ENCODE results near the gene NCF1.
"Not testable (repeated sequence)": the region's sequence is repeated elsewhere in the genome, so short reads cannot be mapped to it uniquely, and the experiment has no call there.

Gene NCF1

DNA sequence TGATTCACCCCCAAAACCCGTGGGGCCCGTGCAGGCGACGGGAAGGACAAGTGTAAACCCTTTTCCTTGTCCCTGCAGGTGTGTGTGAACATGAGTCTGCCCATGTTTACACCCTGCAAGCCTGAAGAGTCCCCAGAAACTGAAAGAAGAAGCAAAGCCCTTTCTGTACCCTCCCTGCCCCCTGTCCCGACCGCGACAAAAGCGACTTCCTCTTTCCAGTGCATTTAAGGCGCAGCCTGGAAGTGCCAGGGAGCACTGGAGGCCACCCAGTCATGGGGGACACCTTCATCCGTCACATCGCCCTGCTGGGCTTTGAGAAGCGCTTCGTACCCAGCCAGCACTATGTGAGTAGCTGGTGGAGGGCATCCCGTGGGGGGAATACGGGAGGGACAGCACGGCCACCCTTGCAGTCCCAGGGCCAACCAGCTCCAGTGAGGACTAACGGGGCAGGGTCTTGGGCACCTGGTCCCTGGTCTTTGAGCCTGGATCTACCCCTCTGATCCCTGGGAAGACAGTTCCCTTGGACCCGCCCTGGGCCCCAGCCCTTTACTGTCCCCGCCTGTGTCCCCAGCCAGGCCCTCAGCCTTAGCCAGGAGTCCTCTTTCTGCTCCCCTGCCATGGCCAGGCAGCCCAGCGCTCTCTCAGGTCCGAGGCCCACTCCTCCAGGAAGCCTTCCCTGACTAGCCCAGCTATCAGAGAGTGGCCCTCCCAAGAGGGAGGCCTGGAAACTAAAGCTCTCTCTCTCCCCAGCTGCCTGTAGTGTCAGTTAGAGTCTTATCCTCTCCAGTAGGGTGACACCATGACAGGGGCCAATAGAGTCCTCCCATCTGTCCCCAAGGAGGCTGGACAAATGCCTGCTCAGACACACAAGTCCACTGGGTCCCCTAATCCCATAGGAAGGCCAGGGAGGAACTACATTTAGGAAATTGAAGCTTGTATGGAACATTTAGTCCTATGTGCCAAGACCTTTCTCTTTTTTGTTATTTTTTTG is at the start of gene NCF1:
Gene NCF1, plus strand, starts transcription at position 252 of the 991 bp plus-strand sequence. Its CDS starts 21 bp downstream, at position 273.
- not testable (repeated sequence) for DNase-seq (ENCODE audit: low read depth)

DNA sequence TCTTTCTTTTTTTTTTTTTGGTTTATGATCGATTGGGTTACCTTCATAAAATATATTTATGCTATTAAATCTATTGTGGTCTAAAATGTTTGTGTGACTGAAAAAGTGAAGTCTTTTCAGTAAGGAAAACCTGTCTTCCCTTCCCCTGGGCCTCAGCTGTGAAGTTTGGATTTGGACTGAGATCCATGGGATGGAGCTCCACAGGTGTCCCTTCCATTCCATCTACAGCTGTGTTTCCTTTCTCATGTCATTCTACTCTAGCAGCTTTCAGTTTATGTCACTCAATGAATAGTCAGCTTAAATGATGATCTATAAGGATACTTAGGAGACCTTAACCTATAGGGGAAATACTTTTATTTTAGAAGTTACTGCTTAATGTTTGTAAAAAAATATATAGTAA is 48.0 kb upstream of the NCF1 start:
- DNase-seq (ENCODE audit: low read depth): no peak

DNA sequence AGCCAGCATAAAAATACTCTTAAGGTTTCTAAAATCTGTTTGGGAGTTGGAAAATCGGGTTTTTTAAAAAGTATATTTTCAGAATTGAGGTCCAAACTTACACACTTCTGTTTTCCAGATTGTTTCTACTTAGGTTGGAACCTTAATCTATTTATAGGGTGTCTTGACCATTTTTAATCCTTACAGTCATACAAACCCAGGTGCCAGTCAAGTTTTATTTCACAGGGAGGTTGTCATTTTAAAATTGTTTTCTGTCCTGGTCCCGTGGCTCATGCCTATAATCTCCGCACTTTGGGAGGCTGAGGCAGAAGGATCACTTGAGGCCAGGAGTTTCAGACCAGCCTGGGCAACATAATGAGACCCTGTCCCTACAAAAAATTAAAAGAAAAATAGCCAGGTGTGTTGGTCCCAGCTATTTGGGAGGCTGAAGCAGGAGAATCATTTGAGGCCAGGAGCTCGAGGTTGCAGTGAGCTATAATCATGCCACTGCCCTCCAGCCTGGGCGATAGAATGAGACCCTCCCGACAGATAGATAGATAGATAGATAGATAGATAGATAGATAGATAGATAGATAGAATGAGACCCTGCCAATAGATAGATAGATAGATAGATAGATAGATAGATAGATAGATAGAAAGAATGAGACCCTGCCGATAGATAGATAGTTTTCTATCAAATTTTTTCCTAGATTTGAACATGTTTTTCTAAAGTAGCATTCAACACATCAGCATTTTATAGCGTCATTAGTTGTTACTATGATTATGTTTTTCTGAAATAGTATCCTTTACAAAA is 47.3 kb upstream of the NCF1 start:
- DNase-seq (ENCODE audit: low read depth): no peak

DNA sequence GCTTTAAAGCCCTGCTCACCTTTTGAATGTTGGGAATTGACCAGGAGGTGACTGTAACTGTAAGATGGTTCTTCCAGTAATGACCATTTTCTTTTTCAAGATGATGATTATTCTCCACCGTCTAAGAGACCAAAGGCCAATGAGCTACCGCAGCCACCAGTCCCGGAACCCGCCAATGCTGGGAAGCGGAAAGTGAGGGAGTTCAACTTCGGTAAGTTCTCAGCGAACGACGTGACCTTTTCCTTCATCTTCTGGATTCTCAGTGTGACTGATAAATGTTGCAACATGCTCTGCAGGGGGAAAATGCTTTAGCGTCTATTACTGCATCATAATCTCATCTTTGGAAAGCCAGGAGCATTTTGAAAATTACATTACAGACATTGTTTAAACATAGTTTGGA is 45.1 kb upstream of the NCF1 start:
- not testable (repeated sequence) for DNase-seq (ENCODE audit: low read depth)

DNA sequence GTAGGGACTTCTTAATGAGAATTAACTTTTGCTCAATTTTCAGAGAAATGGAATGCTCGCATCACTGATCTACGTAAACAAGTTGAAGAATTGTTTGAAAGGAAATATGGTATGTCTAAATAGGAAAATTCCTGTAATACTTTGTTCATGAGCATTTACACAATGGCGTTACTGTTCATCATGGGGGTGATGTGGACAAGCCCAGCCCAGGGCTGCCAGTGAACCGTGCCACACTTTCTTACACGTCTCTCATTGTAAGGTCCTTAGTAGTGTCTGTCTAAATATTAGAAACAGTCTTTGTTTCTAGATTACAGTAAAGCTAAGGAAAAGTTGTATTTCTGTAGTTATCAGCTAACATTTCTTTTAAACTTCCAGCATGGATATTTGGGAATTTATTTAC is 43.6 kb upstream of the NCF1 start:
- not testable (repeated sequence) for DNase-seq (ENCODE audit: low read depth)

DNA sequence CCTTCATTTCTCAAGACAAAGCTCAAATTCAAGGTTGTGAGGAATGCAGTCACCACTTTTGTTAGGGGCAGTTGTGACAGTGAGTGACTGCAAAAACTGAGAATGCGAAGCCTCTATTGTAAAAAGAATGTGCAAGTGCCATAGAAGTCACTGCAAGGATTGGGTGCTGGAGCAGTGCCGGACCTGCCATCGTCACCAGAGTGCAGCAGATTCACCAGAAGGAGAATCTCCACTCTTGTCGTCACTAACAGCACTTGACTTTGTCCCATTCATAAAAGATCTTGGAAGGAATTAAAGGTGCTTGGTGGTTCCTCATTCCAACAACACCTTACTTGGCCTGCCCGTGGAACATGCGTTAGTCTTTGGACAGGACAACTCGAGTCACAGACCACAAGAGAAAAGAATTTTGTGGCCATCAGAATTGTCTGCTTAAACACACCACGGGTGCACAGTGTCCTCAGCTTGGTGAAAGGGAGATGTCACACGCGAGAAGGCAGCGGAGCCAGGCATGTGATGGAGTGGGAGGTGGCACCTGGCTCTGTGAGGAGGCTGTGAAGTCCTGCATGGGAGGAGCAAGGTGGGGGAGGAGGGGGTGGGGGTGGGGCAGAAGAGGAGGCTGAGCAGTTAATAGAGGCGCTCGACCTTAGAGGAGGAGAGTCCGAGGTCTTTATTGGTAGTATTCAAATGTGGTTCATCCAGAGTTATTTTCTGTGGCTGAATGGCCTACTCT is 33.7 kb upstream of the NCF1 start:
- DNase-seq (ENCODE audit: low read depth): not testable (repeated sequence)

DNA sequence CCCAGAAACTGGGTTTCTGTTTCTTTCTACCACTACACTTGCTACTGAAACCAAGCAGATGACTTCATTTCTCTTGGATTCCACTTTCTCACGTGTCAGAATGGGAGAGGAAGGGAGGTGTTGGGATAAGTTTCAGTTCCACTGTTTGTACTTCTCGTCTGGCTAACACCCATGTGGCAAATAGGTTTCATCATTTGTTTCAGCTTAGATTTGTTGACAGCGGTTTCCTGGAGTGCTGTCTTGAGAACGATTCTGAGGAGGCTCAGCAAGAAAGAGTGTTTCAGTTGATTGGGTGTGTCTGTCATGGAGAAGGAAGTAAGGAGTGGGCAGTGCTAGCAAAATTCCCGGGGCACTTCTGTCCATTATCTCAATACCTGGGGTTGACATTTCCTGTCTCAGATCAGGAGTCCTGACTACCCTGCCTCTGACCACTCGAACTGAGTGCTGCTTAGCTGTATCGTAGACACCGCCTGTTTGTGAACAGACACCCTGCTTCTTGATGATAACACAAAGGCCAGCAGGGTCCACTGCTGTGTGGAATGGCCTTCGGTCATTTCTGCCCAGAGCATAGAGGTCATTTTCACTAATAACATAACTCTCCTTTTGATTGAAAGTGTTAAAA is 29.8 kb upstream of the NCF1 start:
- DNase-seq (ENCODE audit: low read depth): not testable (repeated sequence)

DNA sequence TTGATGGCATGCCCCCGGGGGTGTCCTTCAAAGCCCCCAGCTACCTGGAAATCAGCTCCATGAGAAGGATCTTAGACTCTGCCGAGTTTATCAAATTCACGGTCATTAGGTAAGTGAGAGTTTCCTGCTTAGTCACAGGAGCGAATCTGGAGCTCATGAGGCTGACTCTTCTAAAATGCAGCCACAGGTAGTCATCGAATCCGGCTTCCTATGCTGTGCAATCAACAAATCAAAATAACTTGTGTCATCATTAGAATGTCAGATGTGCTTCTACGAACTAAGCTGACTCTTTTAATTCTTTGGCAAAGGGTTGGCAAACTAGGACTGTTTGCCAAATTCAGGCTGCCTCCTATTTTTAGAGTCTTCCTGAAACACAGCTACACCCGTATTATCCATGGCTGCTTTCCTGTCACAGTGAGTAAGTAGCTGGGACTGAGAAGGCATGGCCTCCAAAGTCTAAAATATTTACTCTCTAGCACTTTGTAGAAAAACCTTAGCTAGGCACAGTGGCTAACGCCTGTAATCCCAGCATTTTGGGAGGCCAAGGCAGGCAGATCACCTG is 19.8 kb upstream of the NCF1 start:
- not testable (repeated sequence) for DNase-seq (ENCODE audit: low read depth)

DNA sequence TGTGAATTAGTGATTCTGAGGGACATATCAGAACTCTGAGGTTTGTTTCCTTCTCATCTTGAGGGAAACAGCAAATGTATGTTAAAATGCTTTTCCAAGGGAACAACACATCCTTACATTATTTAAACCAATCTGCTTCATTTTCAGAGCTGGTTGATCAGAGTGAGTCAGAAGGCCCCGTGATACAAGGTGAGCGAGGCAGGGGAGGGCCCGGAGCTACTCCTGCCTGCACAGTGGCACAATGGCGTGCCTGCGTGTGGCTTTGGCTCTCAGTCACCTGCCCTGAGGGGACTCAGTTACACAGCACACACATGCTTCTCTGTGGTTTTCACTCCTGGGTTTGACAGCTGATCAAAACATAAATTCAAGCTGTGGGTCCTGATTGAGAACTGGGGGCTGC is 17.1 kb upstream of the NCF1 start:
- DNase-seq (ENCODE audit: low read depth): not testable (repeated sequence)

DNA sequence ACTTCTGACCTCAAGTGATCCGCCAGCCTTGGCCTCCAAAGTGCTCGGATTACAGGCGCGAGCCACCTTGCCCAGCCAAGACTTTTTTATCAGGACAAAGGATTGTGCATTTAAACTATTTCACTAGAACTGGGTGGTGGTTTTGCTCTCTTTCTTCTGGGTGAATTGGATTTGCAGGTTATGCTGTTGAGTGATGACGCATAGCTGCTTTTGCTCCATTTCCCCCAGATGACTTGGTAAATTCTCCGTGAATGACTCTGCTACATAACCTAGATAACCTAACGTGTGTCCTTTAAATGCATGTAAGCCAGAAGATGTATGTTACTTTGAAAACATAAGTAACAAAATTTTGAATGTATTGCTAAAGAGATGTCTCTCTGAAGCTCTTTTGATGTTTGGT is 15.5 kb upstream of the NCF1 start:
- not testable (repeated sequence) for DNase-seq (ENCODE audit: low read depth)

DNA sequence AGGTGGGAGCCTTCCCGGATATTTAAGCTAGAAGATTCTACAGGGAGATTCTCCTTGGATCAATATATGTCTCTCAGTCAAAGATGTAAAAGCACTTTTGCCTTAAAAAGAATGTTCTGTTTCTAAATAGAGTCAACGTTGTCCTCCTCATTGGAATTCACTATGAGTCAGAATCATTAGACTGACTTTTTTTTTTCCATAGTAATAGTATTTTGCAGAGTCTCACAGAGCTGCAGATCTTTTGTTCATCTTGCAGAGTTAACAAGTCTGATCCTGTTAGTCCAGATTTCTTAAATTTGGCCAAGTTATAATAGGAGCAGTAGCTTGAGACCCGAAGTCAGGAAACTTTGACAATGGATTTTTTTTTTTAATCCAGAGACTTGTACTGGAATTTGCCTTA is 14.8 kb upstream of the NCF1 start:
- DNase-seq (ENCODE audit: low read depth): not testable (repeated sequence)

DNA sequence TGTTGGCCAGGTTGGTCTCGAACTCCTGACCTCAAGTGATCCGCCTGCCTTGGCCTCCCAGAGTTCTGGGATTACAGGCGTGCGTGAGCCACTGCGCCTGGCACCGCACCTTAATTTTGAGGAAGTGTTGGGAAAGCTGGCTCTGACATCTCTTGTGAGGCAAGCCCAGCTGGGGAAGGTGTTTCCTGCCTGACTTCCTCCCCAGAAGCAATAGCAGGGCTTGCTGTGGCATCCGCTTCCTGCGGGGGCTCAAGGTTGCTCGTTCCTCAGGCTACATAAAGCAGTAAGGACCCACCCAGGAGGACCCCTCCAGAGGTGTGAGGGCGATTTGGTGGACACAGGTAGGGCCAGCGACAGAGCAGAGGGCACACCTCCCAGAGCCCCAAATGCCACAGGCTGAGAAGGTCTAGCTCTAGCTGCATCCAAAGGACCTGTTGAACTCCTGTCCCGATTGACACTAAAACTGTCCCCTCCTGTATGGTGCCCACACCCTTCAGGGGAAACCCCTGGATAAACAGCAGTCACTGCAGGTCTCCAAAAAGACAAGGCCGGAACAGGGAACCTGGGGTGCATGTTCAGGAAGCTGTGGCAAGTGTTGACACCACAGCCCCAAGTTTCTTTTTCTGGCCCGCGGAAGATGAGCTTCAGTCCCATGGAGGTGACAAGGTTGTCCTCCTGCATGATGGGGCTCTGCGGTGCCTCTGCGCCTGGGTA is 8.4 kb upstream of the NCF1 start:
- DNase-seq (ENCODE audit: low read depth): not testable (repeated sequence)

DNA sequence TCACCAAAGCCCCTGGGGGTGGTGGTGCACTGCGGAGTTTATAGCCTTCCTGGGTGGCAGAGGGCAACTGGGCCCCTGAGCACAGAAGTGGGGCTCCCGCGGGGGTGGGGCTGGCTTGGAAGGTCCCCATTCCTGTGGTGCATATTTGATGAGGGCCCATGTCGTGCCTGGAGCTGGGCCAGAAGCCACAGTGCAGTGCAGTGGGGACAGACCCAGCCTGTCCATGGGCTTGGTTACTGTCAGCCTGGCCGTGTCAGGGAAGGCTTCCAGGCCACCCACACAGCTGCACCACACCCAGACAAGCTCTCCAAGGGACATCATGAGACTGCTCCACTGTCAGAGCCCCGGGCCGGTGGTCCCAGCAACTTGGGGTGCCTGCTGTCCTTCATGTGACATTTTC is 7.3 kb upstream of the NCF1 start:
- not testable (repeated sequence) for DNase-seq (ENCODE audit: low read depth)

DNA sequence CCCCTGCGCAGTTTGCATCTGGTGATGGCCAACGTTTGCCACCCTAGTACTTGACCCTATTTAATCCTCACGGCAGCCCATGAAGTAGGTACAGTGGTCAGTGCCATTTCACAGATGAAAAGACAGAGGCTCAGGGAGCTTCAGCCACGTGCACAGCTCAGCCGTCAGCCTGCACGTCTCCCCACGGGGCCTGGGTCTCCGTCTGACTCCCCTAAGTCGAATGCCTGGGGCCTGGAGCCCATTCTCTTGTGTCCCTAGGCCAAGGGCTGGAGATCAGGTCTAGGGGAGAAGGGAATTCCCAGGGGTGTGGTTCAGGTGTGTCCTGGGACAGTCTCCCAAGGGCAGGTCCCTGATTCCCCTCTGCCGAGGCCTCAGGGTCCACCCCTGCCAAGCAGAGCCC is 6.8 kb upstream of the NCF1 start:
- not testable (repeated sequence) for DNase-seq (ENCODE audit: low read depth)

DNA sequence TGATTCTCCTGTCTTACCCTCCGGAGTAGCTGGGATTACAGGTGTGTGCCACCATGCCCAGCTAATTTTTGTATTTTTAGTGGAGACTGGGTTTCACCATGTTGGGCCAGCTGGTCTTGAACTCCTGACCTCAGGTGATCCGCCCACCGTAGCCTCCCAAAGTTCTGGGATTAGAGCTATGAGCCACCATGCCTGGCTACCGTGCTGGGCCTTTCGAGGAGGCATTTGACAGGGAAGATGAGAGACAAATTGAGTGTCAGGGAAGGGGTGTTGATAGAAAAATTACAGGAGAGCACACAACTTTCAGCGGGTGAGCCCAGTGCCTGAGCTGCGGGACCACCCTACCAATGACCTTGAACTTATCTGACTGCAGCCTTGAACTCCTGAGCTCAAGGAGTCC is 3.7 kb upstream of the NCF1 start:
- DNase-seq (ENCODE audit: low read depth): not testable (repeated sequence)

DNA sequence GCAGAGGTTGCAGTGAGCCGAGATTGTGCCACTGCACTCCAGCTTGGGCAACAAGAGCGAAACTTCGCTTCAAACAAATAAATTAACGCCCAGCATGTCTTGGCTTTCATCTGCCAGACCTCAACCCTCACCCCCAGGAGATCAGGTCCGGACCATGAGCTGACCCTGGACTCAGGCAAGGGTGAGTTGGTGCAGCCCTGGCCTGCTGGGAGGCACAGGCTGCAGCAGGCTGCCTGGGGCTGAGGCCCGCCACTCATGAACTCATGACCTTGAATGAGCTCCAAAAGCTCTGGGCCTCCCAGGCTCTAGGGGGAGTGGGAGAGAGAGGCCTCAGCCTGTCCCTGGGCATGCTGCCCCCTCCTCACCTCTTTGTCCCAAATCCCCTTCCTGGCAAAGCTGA is 1.7 kb upstream of the NCF1 start:
- not testable (repeated sequence) for DNase-seq (ENCODE audit: low read depth)

DNA sequence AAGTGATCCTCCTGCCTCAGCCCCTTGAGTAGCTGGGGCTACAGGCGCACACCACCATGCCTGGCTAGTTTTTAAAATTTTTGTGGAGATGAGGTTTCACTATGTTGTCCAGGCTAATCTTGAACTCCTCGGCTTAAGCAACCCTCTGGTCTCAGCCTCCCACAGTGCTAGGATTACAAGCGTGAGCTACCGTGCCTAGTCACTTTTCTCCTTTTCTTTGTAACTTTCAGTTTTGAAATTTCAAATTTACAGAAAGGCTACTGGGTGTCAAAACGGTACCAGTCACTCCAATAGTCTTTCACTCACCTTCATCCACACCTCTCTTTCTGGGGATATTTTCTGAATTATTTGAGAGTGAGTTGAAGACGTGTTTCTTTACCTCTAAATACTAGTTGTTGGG is 1.3 kb downstream of the NCF1 start:
- not testable (repeated sequence) for DNase-seq (ENCODE audit: low read depth)

DNA sequence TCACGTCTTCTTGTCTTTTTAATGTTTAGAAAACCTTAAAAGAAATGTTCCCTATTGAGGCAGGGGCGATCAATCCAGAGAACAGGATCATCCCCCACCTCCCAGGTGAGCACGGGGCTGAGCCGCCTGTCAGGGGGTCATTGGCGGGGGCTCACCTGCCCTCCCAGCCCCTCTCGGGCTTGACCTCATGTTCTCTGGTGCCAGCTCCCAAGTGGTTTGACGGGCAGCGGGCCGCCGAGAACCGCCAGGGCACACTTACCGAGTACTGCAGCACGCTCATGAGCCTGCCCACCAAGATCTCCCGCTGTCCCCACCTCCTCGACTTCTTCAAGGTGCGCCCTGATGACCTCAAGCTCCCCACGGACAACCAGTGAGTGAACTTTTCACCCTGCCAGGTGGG is 5.2 kb downstream of the NCF1 start:
- DNase-seq (ENCODE audit: low read depth): not testable (repeated sequence)

DNA sequence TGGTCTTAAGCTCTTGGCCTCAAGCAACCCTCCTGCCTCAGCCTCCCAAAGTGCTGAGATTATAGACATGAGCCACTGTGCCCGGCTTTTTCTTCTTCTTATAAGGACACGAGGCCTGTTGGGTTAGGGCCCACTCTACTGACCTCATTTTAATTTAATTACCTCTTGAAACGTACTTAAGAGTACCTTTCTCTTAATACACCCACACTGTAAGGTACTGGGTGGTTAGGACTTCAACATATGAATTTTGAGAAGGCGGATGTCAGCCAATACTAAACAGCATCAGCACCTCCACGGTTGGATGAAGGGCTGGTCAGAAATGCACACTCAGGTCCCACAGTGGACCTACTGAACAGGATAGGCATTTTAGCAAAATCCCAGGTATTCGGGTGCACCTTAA is 7.9 kb downstream of the NCF1 start:
- not testable (repeated sequence) for DNase-seq (ENCODE audit: low read depth)

DNA sequence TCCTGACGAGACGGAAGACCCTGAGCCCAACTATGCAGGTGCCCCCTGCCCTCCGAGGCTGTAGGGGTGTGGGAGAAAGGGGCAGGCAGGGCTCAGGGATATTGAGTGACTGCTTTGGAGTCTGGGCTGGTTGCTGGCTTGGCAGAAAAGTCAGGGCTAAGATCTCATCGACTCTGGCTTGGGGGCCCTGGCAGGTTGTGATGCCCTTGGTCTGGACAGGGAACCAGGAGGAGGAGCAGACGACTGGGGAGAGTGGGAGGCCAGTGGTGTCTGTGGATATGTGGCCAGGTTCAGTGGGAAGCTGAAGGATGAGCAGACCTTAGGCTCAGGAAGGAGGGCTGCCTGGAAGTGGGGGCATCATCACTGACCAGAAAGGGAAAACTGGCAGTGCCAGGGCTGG is 9.8 kb downstream of the NCF1 start:
- DNase-seq (ENCODE audit: low read depth): not testable (repeated sequence)

Measured in activated T-helper 1 cell treated with Interleukin-2 at 50 U/mL for 16 hours (primary cell).